ENCODE data around the gene CPZ.

The CPZ gene

GRCh38 chr4:8655411-8656184, 63.0 kb downstream of the CPZ start:
- H3K4me3 ChIP-seq (ENCODE audit: low read depth, low read length), result no peak overlapping the region
- 0 out of 2 replicates have a peak, but pooled peaks cover 3% of the 10 kb centered on the region for H3K9me3 ChIP-seq
- no peaks in the 10 kb centered on the region for H3K36me3 ChIP-seq
- DNase-seq, result no peak
- no peaks in the 10 kb centered on the region for H3K4me1 ChIP-seq
- H3K27me3 ChIP-seq, result no peaks in the 10 kb centered on the region
- TF ChIP-seq CTCF (IDR thresholded peaks at IDR 0.05; ENCODE audit: low read depth, low read length), result no peak

GRCh38 chr4:8656185-8656517, 63.6 kb downstream of the CPZ start:
- Histone ChIP-seq H3K9me3 (0 out of 2 replicates have a peak, but pooled peaks cover 3% of the 10 kb centered on the region), H3K27me3 (no peaks in the 10 kb centered on the region), H3K4me3 (ENCODE audit: low read depth, low read length) (no peak overlapping the region), H3K4me1 (no peaks in the 10 kb centered on the region), H3K36me3 (no peaks in the 10 kb centered on the region)
- TF ChIP-seq CTCF (IDR thresholded peaks at IDR 0.05; ENCODE audit: low read depth, low read length), result no peak
- DNase-seq, result no peak

- Histone ChIP-seq H3K27me3 (no peaks in the 10 kb centered on the region), H3K4me1 (no peaks in the 10 kb centered on the region), H3K36me3 (no peaks in the 10 kb centered on the region), H3K9me3 (0 out of 2 replicates have a peak, but pooled peaks cover 3% of the 10 kb centered on the region), H3K4me3 (ENCODE audit: low read depth, low read length) (no peak overlapping the region)
- no peak for TF ChIP-seq CTCF (IDR thresholded peaks at IDR 0.05; ENCODE audit: low read depth, low read length)
- DNase-seq, result no peak
These were observed 64.3 kb downstream of the CPZ start for GRCh38 chr4:8656711-8657380.

GRCh38 chr4:8657381-8658088, 65.0 kb downstream of the CPZ start:
- H3K36me3 ChIP-seq, result no peaks in the 10 kb centered on the region
- no peak for TF ChIP-seq CTCF (IDR thresholded peaks at IDR 0.05; ENCODE audit: low read depth, low read length)
- no peaks in the 10 kb centered on the region for H3K4me1 ChIP-seq
- no peak overlapping the region for H3K4me3 ChIP-seq (ENCODE audit: low read depth, low read length)
- no peak for DNase-seq
- no peaks in the 10 kb centered on the region for H3K27me3 ChIP-seq
- H3K9me3 ChIP-seq, result 0 out of 2 replicates have a peak, but pooled peaks cover 3% of the 10 kb centered on the region

GRCh38 chr4:8662776-8663175, 70.2 kb downstream of the CPZ start:
- Histone ChIP-seq H3K4me1 (no peaks in the 10 kb centered on the region), H3K27me3 (no peaks in the 10 kb centered on the region; the same call in 1 of the 2 replicates), H3K4me3 (ENCODE audit: low read depth, low read length) (no peak overlapping the region), H3K36me3 (no peaks in the 10 kb centered on the region), H3K9me3 (no peaks in the 10 kb centered on the region)
- DNase-seq, result no peak
- no peak for TF ChIP-seq CTCF (IDR thresholded peaks at IDR 0.05; ENCODE audit: low read depth, low read length)

All from BE2C (cell line).